AG04450 (cell line): ENCODE measurements around the gene GOLGA8Q. TPM values are rescaled to one million over a fixed set of nuclear protein-coding genes. Genes with fewer than 3 reads are reported as not detected.
"Not testable (repeated sequence)": the region's sequence is repeated elsewhere in the genome, so short reads cannot be mapped to it uniquely, and the experiment has no call there.

ENCODE experiments used
- CTCF ChIA-PET: fragments of 300-600, 350-600 bp; formaldehyde crosslinking; extraction: SDS; loops from one replicate; lab custom pipeline; 2022; ENCODE audit warnings: antibody characterized with exemption, inconsistent platforms; lab: Charles Lee
- POLR2A ChIA-PET: fragments of 350-600 bp; formaldehyde crosslinking; extraction: SDS; loops from one replicate; lab custom pipeline; 2021; ENCODE audit warnings: antibody characterized with exemption, inconsistent platforms; lab: Yijun Ruan, JAX
- DNase-seq: peaks from one replicate; pipeline ENCODE4 v3.0.0-alpha.2; 2011; ENCODE audit warnings: low read depth, low spot score
- H3K27ac ChIP-seq: one replicate; pipeline ENCODE4 v1.5.1; 2012; ENCODE audit warnings: low read depth, low read length, control low read depth
- H3K27me3 ChIP-seq: one replicate; pipeline ENCODE4 v1.6.0; 2012; ENCODE audit warnings: low read length; ENCODE audit not compliant: control insufficient read depth, insufficient read depth
- H3K4me3 ChIP-seq: 2 replicates; pipeline ENCODE4 v1.5.1; 2011; ENCODE audit warnings: mild to moderate bottlenecking, low read depth, low read length, control low read depth
- H3K9me3 ChIP-seq: 2 replicates; pipeline ENCODE4 v1.5.1; 2012; ENCODE audit warnings: low read length; ENCODE audit not compliant: control insufficient read depth, insufficient read depth
- polyA plus RNA-seq: library from polyadenylated mRNA; depleted of rRNA; stranded (reverse); fragments of >200 nt; gene quantifications from 2 replicates; pipeline ENCODE4 v1.2.3, GENCODE V29; 2011; rRNA removed
- small RNA-seq: library from RNA; depleted of rRNA; stranded (forward); fragments of <200 nt; gene quantifications from one replicate; pipeline ENCODE3, GENCODE V24; 2012; ENCODE audit warnings: low read depth; ENCODE audit not compliant: insufficient read length

The GOLGA8Q gene
- polyA plus RNA-seq, 1 experiment: 0.74 TPM

GRCh38 chr15:30598953-30599352 is 47.1 kb downstream of the GOLGA8Q start:
- DNase-seq, H3K27me3 ChIP-seq, H3K4me3 ChIP-seq, POLR2A ChIA-PET, H3K27ac ChIP-seq, H3K9me3 ChIP-seq, CTCF ChIA-PET: not testable (repeated sequence)

- H3K27me3 ChIP-seq, H3K4me3 ChIP-seq, CTCF ChIA-PET, H3K27ac ChIP-seq, H3K9me3 ChIP-seq, POLR2A ChIA-PET, DNase-seq: not testable (repeated sequence)
Measured at GRCh38 chr15:30603796-30604195, 51.9 kb downstream of the GOLGA8Q start, which contains the start of gene GOLGA8H. GOLGA8H (plus strand) TSS chr15:30604028; CDS start chr15:30604126, 98 bp downstream.

Small RNAs within 50 kb of the gene (small RNA-seq; reads per million reads assigned to genes)
- gene RF00096 (not detected), gene RN7SL796P (not detected)

Other genes with a start within 250 kb of the GOLGA8Q start
- 0.09 TPM in 1 of 2 replicates, not detected in the other for gene CHRFAM7A, start 158.5 kb upstream of the GOLGA8Q start, polyA plus RNA-seq
- 0.73 and 0.74 TPM in 2 replicates for gene GOLGA8R, start 137.8 kb upstream of the GOLGA8Q start, polyA plus RNA-seq
- gene GOLGA8H, start 52.0 kb downstream of the GOLGA8Q start, polyA plus RNA-seq: 0.04 TPM in 1 of 2 replicates, not detected in the other